SK-MEL-5 (cell line): ENCODE results near the gene PSMD12. TPM values are rescaled to one million over a fixed set of nuclear protein-coding genes. Genes with fewer than 3 reads are reported as not detected.
"Not testable (repeated sequence)": the region's sequence is repeated elsewhere in the genome, so short reads cannot be mapped to it uniquely, and the experiment has no call there.

Experiments
- DNase-seq: peaks from one replicate; pipeline ENCODE4 v3.0.0-alpha.2; 2016; ENCODE audit warnings: low read depth, low spot score
- in situ Hi-C: cut with HindIII; loops from 2 replicates; pipeline ENCODE4 v1.10.0; 2016; ENCODE audit warnings: low sequenced_read_pairs, high pct_unique_total_duplicates, low pct_unique_long_range_greater_than_20kb
- total RNA-seq: library from RNA; depleted of rRNA; stranded (reverse); fragments of >200 nt; shearing (Covaris generic); gene quantifications from 2 replicates; pipeline ENCODE4 v1.2.3, GENCODE V29; 2014

PSMD12 gene
- total RNA-seq, 1 experiment from 2014 or later: 36.4 TPM

DNA sequence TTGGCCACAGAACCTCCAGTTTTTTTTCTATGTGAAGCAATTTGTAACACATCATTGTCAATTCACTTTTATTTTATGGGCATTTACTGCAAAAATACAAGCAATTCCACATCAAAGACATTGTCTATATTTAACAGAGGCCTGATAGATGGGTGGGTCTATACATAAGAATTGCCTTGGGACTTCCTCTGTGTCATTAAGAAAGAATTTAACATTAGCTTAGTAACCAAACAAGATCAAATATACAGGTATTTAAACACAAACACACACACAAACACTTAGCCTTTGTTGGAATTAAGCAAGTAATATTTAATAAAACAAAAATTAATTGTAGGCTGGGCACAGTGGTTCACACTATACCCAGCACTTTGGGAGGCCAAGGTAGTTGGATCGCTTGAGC, 6.4 kb upstream of the PSMD12 start:
- in situ Hi-C loops: no loop called here
- DNase-seq: no peak

GRCh38 chr17:67369676-67370075, 3.3 kb upstream of the PSMD12 start:
- in situ Hi-C loops: no loop called here
- DNase-seq: no peak

GRCh38 chr17:67365738-67366192, 612 bp downstream of the PSMD12 start:
- in situ Hi-C loops: no loop called here
- DNase-seq: peak; percentile 44

DNA sequence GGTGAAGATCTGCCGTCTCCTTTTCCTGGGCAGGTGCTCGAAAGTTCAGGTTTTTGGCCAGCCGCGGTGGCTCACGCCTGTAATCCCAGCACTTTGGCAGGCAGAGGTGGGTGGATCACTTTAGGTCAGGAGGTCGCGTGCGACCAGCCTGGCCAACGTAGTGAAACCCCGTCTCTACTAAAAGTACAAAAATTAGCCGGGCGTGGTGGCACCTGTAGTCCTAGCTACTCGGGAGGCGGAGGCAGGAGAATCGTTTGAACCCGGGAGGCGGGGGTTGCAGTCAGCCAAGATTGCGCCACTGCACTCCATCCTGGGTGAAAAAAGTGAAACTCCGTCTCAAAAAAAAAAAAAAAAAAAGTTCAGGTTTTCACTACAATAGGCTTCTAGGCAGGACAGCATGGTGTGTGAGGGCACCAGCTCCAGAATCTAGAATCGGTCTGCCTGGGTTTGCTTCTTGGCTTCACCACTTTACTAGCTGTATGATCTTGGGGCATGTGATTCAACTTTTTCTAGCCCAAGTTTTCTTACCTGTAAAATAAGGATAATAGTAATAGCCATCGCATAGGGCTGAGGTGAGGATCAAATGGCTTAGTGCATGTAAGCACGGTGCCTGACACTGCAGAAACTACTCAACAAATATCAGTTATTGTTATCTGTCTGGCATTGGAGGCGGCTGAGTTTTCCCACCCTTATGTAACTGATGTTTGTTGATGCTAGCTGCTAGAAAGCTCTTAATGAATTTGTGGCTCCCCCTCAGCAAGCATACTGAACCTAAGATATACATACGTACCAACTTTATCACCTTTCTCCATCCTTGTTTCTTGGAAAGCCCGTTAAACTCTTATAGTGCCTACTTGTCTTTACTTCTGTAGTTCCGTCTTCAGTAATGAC, 1.3 kb downstream of the PSMD12 start:
- no peak for DNase-seq
- in situ Hi-C loops: no loop called here

DNA sequence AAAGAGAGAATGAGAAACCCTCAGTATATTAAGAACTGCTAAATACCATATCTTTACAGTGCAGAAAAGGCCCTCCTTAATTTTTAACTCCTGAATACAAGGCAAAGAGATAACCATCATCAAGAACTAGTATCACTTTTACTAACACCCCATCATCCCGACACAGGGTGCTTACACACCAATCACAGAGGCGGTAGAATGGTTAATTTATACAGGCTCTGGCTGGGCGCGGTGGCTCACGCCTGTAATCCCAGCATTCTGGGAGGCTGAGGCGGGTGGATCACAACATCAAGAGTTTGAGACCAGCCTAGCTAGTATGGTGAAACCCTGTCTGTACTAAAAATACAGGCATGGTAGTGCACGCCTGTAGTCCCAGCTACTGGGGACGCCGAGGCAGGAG, 4.2 kb downstream of the PSMD12 start:
- no peak for DNase-seq
- in situ Hi-C loops: no loop called here

DNA sequence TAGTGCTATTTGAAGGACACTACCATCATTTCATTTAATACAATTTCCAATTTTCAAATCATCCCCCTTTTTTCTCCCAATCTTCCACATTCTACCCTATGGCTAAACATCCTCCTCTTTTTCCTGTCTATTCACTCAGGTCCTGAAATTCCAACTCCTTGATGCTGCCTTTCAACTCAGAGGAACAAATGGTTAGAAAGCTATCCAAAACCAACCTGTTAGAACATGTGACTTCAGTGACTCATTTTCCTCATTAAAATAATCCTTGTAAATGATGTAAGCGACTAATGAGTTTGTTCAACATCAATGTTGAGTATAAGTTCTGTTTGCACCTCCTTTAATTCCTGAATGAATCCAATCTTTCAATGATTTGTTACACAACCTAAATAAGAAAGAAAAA, 5.5 kb downstream of the PSMD12 start:
- no peak for DNase-seq
- in situ Hi-C loops: no loop called here

- in situ Hi-C loops: no loop called here
- peak; percentile 66 for DNase-seq
Observed at GRCh38 chr17:67359960-67360791, 6.2 kb downstream of the PSMD12 start.

DNA sequence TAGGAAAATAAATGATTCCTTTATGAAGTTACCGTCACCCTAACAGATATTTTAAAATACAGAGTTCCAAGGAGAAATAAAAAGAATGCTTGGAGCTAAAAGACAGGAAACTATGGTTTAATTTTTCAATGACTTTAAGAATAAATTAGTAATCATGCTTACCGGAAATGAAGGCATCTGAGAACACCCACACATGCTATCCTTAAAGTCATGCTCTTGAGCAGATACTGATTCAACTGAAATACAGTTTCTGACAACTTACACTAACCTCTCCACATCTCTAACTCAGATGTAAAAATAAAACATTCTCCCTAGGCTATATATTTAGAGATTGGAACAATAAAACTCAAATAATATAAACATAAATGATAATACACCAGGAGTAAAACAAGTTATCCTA, 7.8 kb downstream of the PSMD12 start:
- in situ Hi-C loops: no loop called here
- DNase-seq: no peak

GRCh38 chr17:67353929-67354574, 12.3 kb downstream of the PSMD12 start:
- in situ Hi-C loops: no loop called here
- no peak for DNase-seq

GRCh38 chr17:67353161-67353560, 13.2 kb downstream of the PSMD12 start:
- no peak for DNase-seq
- in situ Hi-C loops: no loop called here

- no peak for DNase-seq
- in situ Hi-C loops: no loop called here
Observed at GRCh38 chr17:67349420-67349819, 17.0 kb downstream of the PSMD12 start.

DNA sequence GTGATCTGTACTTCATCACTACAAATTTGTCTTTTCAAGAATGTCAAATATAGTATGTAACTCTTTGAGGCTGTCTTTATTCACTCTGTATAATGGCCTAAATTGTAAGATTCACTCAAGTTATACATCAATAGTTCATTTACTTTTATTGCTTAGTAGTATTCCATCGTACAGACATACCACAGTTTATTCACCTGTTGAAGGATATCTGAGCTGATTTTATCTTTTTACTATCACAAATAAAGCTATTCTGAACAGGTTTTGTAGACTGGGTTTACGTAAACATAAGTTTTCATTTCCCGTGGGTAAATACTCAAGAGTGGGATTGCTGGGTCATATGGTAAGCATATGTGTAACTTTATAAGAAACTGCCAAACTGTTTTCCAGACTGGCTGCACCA, 18.6 kb downstream of the PSMD12 start:
- in situ Hi-C loops: no loop called here
- DNase-seq: no peak

GRCh38 chr17:67343237-67343636, 23.1 kb downstream of the PSMD12 start:
- in situ Hi-C loops: no loop called here
- DNase-seq: no peak

- in situ Hi-C loops, DNase-seq: not testable (repeated sequence)
Observed at GRCh38 chr17:67338353-67338752, 28.0 kb downstream of the PSMD12 start.

GRCh38 chr17:67336859-67337258, 29.5 kb downstream of the PSMD12 start:
- no peak for DNase-seq
- in situ Hi-C loops: no loop called here

DNA sequence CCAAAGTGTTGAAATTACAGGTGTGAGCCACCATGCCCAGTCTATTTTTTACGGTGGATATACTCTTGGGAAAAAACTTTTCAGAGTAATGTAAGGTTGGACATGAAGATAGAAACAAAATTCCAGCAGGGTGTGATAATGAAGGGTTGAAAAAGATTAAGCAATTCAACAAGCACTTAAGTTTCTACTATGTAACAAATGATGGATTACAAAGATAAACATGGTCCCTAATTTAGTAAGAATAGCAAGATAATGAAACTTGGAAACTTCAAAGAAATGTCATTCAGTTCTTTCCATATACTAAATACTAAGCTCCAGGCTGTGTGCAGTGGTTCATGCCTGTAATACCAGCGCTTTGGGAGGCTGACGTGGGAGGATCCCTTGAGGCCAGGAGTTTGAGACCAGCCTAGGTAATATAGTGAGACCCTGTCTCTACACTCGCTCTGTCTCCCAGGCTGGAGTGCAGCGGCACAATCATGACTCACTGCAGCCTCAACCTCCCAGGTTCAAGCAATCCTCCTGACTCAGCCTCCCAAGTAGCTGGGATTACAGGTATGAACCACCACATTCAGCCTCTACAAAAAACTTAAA, 31.0 kb downstream of the PSMD12 start:
- in situ Hi-C loops: no loop called here
- DNase-seq: no peak

- DNase-seq, in situ Hi-C loops: not testable (repeated sequence)
Observed at GRCh38 chr17:67332162-67332508, 34.2 kb downstream of the PSMD12 start.
